Upper lobe of left lung (tissue), 4 donors: Measurements from ENCODE around the gene VAV3.

Experiments
- EP300 ChIP-seq, 4 donors: sonication (generic); formaldehyde crosslinking; IDR thresholded peaks; one replicate each; pipeline ENCODE4 v1.5.1; 2017; ENCODE audit warnings: antibody characterized with exemption in 4 of 4, control low read depth in 2 of 4
- POLR2A ChIP-seq, 4 donors: fragments of 450-650 bp; IDR thresholded peaks; one replicate each; pipeline ENCODE4 v1.5.1; 2016 to 2017; ENCODE audit warnings: antibody characterized with exemption in 4 of 4, mild to moderate bottlenecking in 2 of 4
- POLR2AphosphoS5 ChIP-seq, 2 donors: sonication (generic); formaldehyde crosslinking; IDR thresholded peaks; one replicate each; pipeline ENCODE4 v1.5.1; 2017; ENCODE audit warnings: antibody characterized with exemption in 2 of 2
- TF ChIP-seq, protein P1 (sequence below), 6 experiments: fragments of 450-650 bp in 4 of 6; fragments of 200-600 bp in 2 of 6; sonication (generic) in 2 of 6; IDR thresholded peaks; one replicate each; pipeline ENCODE4 v1.5.1; 2016 to 2019; ENCODE audit warnings: antibody characterized with exemption in 6 of 6

DNA sequence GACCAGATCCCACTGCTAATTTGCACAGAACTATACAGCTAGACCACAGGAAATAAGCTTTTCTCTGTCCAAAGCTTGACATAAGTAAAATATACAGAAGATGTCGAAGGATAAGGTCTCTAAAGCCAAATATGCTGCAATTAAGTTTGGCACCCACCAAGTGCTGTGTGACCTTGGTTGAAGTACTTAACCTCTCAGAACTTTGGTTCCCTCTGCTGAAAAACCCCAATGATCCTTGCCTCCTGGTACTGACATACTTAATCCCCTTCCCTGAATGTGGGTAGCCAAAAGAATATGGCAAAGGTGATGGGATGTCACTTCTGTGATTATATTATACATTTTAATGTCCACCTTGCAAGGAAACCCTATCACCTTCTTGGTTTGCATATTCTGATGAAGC lies 290.5 kb downstream of the VAV3 start:
- TF ChIP-seq, protein P1, sequence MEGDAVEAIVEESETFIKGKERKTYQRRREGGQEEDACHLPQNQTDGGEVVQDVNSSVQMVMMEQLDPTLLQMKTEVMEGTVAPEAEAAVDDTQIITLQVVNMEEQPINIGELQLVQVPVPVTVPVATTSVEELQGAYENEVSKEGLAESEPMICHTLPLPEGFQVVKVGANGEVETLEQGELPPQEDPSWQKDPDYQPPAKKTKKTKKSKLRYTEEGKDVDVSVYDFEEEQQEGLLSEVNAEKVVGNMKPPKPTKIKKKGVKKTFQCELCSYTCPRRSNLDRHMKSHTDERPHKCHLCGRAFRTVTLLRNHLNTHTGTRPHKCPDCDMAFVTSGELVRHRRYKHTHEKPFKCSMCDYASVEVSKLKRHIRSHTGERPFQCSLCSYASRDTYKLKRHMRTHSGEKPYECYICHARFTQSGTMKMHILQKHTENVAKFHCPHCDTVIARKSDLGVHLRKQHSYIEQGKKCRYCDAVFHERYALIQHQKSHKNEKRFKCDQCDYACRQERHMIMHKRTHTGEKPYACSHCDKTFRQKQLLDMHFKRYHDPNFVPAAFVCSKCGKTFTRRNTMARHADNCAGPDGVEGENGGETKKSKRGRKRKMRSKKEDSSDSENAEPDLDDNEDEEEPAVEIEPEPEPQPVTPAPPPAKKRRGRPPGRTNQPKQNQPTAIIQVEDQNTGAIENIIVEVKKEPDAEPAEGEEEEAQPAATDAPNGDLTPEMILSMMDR (IDR thresholded peaks at IDR 0.05), result no peak
- TF ChIP-seq POLR2AphosphoS5 (IDR thresholded peaks at IDR 0.05) (no peak), POLR2A (IDR thresholded peaks at IDR 0.05) (no peak), EP300 (IDR thresholded peaks at IDR 0.05) (no peak)
